Measurements from ENCODE around the gene SLC4A2.

Gene SLC4A2

DNA sequence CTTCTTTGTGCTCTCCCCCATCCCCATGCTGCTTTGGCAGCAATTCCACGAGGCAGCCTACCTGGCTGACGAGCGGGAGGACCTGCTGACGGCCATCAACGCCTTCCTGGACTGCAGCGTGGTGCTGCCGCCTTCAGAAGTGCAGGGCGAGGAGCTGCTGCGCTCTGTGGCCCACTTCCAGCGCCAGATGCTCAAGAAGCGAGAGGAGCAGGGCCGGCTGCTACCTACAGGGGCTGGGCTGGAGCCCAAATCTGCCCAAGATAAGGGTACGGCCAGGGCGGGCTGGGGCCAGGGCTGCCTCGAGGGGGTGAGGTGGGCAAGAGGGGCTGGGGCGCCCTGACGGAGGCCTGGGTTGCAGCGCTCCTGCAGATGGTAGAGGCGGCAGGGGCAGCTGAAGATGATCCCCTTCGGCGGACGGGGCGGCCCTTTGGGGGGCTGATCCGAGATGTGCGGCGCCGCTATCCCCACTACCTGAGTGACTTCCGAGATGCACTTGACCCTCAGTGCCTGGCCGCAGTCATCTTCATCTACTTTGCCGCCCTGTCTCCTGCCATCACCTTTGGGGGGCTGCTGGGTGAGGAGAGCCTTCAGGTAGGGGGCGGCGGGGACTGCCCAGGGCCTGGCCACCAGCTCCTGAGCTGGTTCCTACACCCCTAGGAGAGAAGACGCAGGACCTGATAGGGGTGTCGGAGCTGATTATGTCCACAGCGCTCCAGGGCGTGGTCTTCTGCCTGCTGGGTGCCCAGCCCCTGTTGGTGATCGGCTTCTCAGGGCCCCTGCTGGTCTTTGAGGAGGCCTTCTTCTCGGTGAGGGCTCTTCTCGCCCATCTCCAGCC lies 11.9 kb downstream of the SLC4A2 start:
- Histone ChIP-seq H3K9ac (ENCODE audit: low read length) (no peak overlapping the region), H3K4me2 (ENCODE audit: low read depth, low read length) (no peak overlapping the region), H3K9me2 (replicated peaks; ENCODE audit: insufficient read depth, low read length) (no peaks in the 10 kb centered on the region), H3K9me3 (replicated peaks; ENCODE audit: insufficient read depth, low read length) (no peaks in the 10 kb centered on the region), H2AFZ (ENCODE audit: low read length) (no peak overlapping the region), H3K79me2 (ENCODE audit: low read length) (no peaks in the 10 kb centered on the region), H4K20me1 (ENCODE audit: insufficient read depth, low read length) (no peaks in the 10 kb centered on the region), H3K27me3 (replicated peaks; ENCODE audit: insufficient read depth, low read length) (no peaks in the 10 kb centered on the region), H3K36me3 (replicated peaks; ENCODE audit: insufficient read depth, low read length) (peaks cover 3% of the 10 kb centered on the region; the same call in 1 of the 2 replicates), H3K4me1 (ENCODE audit: low read length) (no peaks in the 10 kb centered on the region), H3K4me3 (ENCODE audit: low read length) (no peak overlapping the region), H3K27ac (ENCODE audit: low read length) (no peak overlapping the region), H3F3A (ENCODE audit: insufficient read depth, low read length) (peaks cover 8% of the 10 kb centered on the region; the same call in 1 of the 2 replicates)
- TF ChIP-seq EZH2 (optimal IDR thresholded peaks at IDR 0.05; ENCODE audit: low read depth, low read length) (no peak), EZH2phosphoT487 (IDR thresholded peaks at IDR 0.05; ENCODE audit: low read length) (no peak)
- TF ChIP-seq, protein P1, sequence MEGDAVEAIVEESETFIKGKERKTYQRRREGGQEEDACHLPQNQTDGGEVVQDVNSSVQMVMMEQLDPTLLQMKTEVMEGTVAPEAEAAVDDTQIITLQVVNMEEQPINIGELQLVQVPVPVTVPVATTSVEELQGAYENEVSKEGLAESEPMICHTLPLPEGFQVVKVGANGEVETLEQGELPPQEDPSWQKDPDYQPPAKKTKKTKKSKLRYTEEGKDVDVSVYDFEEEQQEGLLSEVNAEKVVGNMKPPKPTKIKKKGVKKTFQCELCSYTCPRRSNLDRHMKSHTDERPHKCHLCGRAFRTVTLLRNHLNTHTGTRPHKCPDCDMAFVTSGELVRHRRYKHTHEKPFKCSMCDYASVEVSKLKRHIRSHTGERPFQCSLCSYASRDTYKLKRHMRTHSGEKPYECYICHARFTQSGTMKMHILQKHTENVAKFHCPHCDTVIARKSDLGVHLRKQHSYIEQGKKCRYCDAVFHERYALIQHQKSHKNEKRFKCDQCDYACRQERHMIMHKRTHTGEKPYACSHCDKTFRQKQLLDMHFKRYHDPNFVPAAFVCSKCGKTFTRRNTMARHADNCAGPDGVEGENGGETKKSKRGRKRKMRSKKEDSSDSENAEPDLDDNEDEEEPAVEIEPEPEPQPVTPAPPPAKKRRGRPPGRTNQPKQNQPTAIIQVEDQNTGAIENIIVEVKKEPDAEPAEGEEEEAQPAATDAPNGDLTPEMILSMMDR (IDR thresholded peaks at IDR 0.05; ENCODE audit: low read length) = no peak
- no peak for DNase-seq

GRCh38 chr7:151073990-151074389 lies 14.6 kb downstream of the SLC4A2 start:
- Histone ChIP-seq H3K9ac (ENCODE audit: low read length) (no peak overlapping the region), H4K20me1 (ENCODE audit: insufficient read depth, low read length) (no peaks in the 10 kb centered on the region), H3K9me3 (replicated peaks; ENCODE audit: insufficient read depth, low read length) (no peaks in the 10 kb centered on the region), H3K79me2 (ENCODE audit: low read length) (peaks cover 13% of the 10 kb centered on the region), H3K4me2 (ENCODE audit: low read depth, low read length) (no peak overlapping the region), H3K4me1 (ENCODE audit: low read length) (peaks cover under 1% of the 10 kb centered on the region; the same call in 1 of the 2 replicates), H3K9me2 (replicated peaks; ENCODE audit: insufficient read depth, low read length) (no peaks in the 10 kb centered on the region), H3K27ac (ENCODE audit: low read length) (no peak overlapping the region), H2AFZ (ENCODE audit: low read length) (no peak overlapping the region), H3K36me3 (replicated peaks; ENCODE audit: insufficient read depth, low read length) (peaks cover 6% of the 10 kb centered on the region; the same call in 1 of the 2 replicates), H3F3A (ENCODE audit: insufficient read depth, low read length) (peaks cover 12% of the 10 kb centered on the region; the same call in 1 of the 2 replicates), H3K4me3 (ENCODE audit: low read length) (no peak overlapping the region), H3K27me3 (replicated peaks; ENCODE audit: insufficient read depth, low read length) (no peaks in the 10 kb centered on the region)
- DNase-seq = no peak
- TF ChIP-seq, protein P1 (IDR thresholded peaks at IDR 0.05; ENCODE audit: low read length) = no peak
- TF ChIP-seq EZH2phosphoT487 (IDR thresholded peaks at IDR 0.05; ENCODE audit: low read length) = no peak

DNA sequence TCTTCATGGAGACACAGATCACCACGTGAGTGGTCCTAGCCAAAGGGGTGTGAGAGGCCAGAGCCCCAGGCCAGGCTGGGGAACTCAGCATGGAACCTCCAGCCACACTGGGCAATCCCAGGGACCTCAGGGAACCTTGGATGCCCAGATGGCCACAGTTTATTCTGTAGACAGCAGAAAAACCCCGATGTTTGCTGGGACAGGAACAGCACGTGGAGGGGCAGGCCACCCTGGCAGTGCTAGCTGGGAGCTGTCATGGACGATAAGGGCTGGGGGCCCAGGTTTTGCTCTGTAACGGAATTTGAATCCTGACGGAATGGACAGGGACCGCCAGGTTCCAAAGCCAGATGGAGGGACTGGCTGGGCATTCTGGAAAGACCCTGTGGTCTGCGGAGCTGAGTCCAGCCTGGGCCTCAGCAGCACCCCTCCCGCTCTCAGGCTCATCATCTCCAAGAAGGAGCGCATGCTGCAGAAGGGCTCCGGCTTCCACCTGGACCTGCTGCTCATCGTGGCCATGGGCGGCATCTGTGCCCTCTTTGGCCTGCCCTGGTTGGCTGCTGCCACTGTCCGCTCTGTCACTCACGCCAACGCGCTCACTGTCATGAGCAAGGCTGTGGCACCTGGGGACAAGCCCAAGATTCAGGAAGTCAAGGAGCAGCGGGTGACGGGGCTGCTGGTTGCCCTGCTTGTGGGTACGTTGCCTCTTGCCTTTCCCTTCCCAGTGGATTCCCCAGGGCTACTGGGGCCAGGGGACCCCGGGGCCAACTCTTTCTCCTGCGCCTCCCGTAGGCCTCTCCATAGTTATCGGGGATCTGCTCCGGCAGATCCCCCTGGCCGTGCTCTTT lies 15.7 kb downstream of the SLC4A2 start:
- Histone ChIP-seq H3K9me2 (replicated peaks; ENCODE audit: insufficient read depth, low read length) (no peaks in the 10 kb centered on the region), H3K4me3 (ENCODE audit: low read length) (no peak overlapping the region), H4K20me1 (ENCODE audit: insufficient read depth, low read length) (no peaks in the 10 kb centered on the region), H3K9me3 (replicated peaks; ENCODE audit: insufficient read depth, low read length) (no peaks in the 10 kb centered on the region), H3K79me2 (ENCODE audit: low read length) (peaks cover 24% of the 10 kb centered on the region), H3K4me2 (ENCODE audit: low read depth, low read length) (no peak overlapping the region), H3K27me3 (replicated peaks; ENCODE audit: insufficient read depth, low read length) (no peaks in the 10 kb centered on the region), H3K36me3 (replicated peaks; ENCODE audit: insufficient read depth, low read length) (peaks cover 3% of the 10 kb centered on the region; the same call in 1 of the 2 replicates), H2AFZ (ENCODE audit: low read length) (no peak overlapping the region), H3F3A (ENCODE audit: insufficient read depth, low read length) (peaks cover 12% of the 10 kb centered on the region; the same call in 1 of the 2 replicates), H3K27ac (ENCODE audit: low read length) (no peak overlapping the region), H3K9ac (ENCODE audit: low read length) (no peak overlapping the region), H3K4me1 (ENCODE audit: low read length) (peaks cover 8% of the 10 kb centered on the region)
- DNase-seq = no peak
- no peak for TF ChIP-seq EZH2phosphoT487 (IDR thresholded peaks at IDR 0.05; ENCODE audit: low read length)
- TF ChIP-seq EZH2 (optimal IDR thresholded peaks at IDR 0.05; ENCODE audit: low read depth, low read length) = no peak
- TF ChIP-seq, protein P1 (IDR thresholded peaks at IDR 0.05; ENCODE audit: low read length) = no peak

Measured in MM.1S (cell line).